HG03025 (cell line): Measurements from ENCODE around the gene FSIP1.

Experiments
- ATAC-seq: cut with Tn5 transposase; IDR thresholded peaks from one replicate; pipeline ENCODE4 v1.9.1; 2021; ENCODE audit warnings: mild to moderate bottlenecking, moderate library complexity; ENCODE audit not compliant: unreplicated experiment, low FRiP score

Gene FSIP1

DNA sequence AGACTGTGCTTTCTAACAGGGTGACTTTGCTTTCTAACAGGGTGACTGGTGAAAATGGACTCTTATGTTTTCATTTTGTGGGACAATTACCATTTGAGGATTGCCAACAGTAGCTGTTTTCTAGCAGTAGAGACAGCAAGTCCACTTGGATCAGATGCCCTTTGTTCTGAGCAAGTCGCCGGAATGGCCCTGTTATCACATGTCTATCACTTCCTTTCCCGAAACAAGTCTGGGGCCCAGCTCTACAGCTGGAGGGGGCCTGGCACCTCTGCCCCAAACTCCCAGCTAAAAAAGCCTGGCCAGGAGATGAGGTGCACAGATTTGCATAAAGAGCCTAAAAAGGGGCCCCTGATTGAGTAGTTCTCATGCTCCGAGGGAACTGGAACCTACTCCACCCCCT lies 157.2 kb downstream of the FSIP1 start:
- ATAC-seq, result no peak

DNA sequence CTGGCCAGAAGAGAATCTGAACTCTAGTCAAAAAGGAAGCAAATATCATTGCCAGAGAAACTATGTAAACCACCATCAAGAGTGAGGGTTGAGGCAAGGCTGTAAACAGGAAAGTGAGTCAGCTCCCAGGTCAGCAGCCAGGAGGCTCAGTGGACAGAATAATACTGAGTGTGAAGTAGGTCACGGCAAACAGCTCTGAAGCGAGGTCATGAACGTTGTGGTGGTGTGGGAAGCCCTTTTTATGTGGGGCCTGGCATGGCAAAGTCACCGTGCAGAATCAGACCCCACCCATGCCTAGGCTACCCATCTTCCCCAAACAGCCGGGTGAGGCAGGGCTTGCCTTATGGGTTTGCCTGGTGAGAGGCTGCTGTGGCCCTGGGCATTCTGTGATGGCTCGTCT lies 157.8 kb downstream of the FSIP1 start:
- ATAC-seq, result no peak

DNA sequence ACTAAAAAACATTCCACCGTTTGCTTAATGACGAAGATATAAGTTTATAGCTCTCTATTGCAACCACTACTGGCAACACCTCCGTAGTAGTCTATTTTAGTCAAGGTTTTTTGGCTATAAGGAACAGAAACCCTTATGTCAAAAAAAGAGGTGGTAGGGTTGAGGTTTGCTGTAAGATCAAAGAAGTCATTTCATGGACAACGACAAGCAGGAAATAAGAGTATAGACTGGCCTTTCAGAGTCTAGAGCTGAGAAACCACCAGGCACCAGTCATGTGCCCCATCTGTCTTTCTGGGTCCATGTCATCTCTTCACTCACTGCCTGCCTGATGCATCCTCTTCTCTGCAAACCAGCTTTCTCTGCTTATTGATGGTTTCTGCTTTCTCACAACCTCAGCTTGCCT lies 159.1 kb downstream of the FSIP1 start:
- peak; percentile 90 for ATAC-seq

DNA sequence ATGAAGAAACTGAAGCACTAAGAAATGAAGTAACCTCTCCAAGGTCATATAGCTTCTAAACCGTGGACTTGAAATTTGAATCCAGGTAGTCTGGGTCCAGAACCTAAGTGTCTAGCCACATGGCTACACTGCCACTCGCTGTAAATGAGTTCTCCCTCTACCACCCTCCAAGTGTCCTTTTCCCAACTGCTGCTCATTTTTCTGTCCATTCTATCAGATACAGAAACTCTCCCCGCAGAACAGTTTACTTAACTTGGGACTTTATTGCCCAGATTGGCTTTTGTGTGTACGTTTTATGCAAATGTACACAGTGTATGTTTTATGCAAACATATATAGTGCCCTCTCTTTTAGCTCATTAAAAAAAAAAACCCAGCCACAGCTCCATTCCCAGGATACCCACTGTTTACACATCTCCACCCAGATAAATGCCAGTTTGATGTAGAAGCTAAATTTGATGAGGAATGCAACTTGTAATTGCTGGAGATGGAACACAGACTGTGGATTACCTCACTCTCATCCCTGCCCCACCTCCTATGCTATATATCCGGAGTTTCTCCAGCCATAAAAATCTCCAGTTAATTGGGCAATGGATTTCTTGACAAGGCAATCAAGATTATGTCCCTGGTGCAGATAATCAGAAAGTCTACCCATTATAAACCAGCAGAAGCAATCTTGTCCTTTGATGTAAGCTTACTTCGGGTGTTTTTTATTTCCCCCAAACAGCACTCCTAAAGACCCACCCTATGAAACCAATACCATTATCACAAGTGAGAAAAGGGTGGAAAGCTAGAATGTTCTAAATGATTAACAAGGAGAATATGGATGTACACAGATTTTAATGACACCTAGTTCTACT lies 159.8 kb downstream of the FSIP1 start:
- no peak for ATAC-seq

DNA sequence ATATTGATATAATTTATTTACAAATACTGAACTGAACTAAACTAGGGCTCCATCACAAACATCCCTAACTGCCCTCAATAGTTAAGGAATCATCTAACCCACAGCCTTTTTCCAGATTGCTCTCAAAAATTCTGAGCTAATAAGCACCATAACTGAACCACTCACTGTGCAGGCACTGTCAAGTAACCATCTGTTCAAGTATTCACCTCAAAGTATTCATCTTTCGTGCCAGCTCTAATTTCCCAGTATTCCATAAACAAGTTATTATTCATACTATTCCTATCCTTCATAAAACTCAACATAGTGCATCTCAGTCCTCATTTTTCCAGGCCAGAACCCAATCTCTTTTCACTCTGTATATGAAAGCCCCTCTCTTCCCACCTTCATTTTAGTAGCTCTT lies 160.7 kb downstream of the FSIP1 start:
- no peak for ATAC-seq

DNA sequence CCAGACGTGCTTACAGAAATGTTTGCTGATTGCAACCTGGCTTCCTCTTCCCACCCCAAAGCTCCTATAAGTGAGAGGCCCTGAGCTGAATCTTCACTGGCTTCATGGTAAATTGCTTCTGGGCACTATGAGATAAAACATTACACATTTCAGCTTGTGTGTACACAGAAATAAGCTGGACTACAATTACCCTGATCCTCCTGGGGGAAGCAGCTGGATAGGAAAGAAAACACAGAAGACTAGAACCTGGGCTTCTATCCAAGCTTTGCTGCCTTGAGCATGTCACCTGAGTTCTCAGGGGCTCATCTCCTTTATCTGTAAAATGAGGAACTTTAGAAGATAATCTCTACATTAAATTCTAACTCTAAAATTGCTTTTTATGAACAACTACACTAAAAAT lies 161.4 kb downstream of the FSIP1 start:
- no peak for ATAC-seq

DNA sequence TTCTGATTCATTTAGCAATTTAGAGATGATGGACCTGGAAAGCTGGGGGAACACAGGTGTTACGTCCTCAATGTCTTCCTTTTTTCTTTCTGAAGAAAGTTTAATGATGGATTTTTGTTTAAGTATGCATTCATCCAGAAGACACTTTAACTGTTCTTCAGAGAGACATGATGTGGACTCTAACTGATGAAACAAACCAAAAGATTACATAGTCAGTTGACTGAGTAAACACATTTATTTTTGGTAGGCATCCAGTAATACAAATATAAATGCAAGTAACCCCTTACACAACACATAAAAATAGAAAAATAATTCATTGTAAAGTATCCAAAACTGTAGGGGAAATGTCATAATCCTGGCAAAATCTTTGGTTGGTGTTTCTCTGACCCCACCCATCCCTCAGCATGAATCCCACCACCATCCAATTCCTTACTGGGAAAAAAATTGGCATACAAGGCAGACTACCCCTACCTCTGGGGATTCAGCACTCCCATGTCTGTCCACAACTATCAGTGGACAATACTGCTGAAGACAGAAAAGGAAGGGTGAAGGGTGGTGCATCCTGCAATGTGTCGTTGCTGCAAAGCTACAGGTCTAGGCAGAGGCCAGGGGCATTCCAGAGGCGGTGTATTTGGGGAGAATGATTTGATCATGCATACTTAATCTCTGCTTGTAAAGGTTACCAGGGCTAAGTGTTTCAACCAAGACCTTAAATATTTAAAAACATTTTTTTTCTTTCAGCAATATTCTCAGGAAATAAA lies 164.4 kb downstream of the FSIP1 start:
- no peak for ATAC-seq

DNA sequence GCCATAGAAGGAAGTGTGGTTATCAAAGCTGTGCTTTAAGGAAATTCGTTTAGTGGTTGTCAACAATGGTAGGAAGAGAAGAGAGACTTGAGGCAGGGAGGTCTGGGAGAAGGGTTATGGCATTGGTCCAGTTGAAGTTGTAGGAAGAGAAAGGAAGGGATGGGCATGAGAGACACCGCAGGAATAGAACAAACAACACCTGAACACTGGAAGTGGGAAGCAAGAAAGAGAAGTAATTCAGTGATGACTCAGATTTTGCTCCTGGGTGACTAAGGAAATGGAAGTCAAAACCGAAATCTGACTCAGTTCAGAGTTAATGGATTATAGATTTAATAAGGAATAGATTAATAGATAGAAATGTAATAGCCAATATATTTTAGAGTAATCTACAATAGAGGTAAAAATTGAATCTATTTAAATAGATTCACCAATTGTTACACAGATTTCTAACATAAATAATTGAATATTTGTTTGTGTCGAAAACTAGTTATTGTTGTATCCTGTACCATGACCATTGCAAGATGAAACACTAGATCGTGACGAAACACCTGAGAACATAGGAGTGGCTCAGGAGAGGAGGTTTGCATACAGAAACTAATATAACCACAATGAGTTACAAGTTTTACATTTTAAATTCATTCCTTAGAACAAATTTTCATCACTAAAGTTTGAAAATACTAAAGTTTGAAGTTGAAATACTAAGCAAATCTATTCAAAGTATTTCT lies 165.7 kb downstream of the FSIP1 start:
- ATAC-seq, result no peak

DNA sequence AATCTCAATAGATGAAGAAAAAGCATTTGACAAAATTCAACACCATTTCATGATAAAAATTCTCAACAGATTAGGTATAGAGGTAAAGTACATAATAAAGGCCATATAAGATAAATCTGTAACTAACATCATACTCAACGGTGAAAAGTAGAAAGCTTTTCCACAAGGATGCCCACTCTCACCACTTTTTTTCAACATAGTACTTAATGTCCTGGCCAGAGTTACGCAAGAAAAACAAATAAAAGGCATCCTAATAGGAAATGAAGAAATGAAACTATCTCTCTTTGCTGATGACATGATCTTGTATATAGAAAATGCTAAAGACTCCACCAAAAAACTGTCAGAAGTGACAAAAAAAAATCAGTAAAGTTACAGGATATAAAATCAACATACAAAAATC lies 168.8 kb downstream of the FSIP1 start:
- no peak for ATAC-seq

DNA sequence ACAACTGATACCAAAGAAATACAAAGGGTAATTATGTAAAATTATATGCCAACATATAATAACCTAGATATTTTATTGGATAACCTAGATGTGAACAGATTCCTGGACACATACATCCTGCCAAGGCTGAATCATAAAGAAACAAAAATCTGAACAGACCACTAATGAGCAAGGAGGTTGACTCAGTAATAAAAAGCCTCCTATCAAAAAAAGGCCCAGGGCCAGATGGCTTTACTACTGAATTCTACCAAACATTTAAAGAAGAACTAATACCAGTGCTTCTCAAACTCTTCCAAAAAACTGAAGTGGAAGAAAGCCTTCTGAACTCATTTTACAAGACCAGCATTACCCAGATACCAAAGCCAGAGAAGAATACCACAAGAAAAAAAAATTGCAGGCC lies 169.4 kb downstream of the FSIP1 start:
- ATAC-seq, result no peak

DNA sequence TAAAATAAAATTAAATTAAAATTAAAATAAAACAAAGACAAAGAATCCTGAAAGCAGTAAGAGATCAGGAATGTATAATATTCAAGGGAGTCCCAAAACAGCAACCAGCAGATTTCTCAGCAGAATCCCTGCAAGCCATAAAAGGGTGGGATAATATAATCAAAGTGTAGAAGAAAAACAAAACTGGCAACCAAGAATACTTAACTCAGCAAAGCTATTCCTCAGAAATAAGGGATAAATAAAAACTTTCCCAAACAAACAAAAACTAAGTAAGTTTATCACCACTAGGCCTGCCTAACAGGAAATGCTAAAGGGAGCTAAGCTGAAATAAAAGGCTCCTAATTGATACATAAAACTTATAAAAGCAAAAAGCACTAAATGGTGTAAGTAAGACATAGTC lies 172.0 kb downstream of the FSIP1 start:
- no peak for ATAC-seq

DNA sequence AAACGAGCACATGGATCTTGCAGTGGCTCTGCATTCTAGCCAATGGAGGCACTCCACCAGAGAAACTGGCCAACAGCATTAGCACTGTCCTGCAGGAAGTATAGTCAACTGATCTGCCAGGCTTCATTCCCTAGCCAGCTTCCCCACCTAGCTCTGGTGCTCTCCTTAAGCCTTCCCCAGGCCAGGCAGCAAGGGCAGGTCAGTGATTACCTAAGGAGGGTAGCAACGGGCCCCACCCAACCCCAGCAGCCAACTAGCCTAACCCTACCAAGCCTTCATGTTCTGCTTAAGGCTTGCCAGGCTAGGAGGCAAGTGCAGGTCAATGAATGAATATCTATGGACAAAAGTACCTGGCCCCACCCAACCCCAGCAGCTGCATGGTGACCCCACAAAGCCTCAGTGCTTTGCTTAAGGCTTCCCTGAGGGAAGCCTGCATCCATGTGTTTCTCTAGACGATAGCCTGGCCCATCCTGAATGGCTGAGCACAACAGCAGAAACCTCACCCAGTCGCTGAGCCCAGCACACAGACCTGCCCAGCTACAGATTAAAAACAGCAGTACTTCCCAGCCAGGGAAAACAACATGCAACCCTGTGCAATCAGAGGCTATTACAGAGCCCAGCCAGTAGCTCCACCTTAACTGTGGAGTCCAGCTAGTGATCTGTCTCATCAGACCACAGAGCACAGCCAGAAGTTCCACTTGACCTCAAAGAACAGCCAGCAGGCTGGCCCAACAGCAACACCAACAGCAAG lies 173.3 kb downstream of the FSIP1 start:
- ATAC-seq, result no peak

DNA sequence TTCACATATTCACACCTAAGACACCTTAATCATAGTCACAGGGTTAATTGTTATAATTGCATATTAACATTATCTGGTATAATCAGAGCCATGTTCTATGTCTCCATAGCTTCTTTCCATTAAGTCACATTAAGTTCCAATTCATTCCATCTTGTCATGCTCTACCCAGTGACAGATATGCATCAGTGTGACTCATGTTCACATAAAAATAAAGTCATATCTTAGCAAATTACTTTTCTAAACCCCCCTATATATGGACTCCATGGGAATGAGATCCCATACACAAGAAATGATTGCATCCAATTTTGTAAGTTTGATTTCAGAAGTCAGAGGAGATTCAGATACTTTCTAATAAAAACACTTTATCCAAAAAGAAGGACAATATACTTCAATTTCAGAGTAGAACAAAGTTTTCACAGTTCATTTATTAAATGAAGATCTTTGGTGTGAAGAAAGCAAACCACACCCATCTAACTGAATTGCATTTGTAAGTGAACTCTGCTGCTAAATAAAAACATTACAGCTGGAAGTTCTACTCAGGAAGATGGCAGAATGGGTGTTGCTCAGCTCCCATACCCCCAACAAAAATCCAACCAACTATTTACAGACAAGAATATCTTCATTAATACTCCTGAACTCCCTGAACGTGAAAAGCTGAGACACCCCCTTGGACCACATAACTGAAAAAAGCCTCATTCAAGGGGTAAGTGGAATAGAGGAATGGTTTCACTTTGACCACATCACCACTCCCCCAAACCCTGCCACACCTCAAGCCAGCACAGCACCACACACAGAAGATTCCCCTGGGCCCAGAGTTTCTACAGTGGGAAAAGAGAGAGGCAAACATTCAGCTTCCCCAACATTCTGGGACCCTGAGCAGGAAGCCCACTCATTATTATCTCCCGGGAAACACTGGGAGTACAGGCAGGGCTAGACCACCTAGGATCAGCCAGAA lies 174.2 kb downstream of the FSIP1 start:
- no peak for ATAC-seq

DNA sequence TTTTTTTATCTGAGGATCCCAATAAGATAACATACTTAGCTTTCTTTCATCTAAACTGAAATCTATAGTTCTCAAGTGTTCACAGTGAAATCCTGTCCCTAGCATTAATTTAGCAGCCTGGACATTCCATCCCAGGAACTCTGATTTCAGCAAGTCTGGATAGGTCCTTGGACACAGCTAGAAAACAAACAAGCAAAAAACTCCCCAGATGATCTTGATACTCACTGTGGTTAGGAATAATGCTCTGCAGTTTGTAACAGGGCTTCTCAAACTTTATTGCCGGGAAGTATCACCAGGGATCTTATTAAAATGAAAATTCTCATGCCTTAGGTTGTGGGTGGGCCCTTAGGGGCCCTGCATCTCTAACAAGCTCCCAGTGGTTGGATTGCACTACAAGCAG lies 177.5 kb downstream of the FSIP1 start:
- ATAC-seq, result no peak

DNA sequence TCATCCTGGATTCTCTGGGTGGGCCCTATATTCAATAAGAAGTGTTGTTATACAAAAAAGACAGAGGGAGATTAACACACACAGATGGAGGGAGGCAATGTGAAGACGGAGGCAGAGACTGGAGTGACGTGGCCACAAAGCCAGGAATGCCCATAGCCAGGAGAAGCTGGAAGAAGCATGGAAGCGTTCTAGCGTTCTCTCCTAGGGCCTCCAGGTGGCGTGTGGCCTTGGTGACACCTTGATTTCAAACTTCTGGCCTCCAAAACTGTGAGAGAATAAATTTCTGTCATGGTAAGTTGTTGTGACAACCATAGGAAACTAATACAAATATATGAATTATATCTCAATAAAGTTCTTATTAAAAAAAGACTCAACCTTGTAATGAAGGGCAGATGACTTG lies 180.5 kb downstream of the FSIP1 start:
- no peak for ATAC-seq

DNA sequence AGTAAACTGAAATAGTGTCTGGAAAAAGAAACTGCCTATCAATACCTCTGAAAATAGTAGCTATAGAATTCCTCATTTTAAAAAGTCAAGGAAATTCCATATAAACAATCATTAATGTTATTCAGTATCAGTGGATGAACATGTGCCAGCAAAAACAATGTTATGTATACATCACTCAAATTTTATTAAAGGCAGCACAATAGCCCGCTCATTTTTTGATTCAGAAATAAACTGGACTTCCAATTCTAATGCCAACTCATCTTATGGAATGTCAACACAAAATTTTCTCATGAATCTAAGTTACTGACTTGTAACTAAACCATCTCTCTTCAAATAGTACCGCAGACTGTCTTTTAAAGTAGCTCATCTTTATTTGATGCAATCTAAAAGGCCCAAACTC lies 182.8 kb downstream of the FSIP1 start:
- no peak for ATAC-seq

DNA sequence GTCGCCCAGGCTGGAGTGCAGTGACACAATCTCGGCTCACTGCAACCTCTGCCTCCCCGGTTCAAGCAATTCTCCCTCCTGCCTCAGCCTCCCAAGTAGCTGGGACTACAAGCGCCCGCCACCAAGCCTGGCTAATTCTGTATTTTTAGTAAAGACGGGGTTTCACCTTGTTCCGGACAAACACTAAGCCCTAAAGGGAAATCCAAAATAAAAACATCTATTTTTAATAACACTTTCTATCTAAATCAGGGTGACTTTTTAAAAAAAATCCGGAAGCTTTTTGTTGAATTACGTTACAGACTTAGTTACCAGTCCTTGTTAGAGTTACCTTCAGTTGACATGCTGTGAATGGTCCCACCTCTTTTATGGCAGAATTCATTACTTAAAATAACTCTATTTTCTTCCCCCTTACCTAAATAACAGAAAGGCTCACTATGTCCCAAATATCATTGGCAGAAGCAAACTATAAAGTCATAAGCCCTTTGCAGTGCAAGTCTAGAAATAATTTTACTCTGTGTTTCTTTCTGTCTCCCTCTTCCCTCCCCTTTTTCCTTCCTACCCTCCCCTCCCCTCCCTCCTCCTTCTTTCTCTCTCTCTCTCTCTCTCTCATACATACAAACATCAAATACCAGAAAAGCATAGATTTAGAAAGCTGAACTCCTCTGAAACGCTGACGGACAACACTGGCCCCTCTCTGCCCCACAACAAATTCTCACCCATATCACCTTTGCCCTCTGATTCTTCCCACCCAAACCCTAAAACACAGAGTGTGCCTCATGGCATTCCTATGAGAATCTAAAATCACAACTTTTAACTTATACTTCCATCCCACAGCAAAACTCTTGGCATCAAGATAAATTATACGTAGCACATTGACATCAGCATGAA lies 183.4 kb downstream of the FSIP1 start:
- no peak for ATAC-seq

DNA sequence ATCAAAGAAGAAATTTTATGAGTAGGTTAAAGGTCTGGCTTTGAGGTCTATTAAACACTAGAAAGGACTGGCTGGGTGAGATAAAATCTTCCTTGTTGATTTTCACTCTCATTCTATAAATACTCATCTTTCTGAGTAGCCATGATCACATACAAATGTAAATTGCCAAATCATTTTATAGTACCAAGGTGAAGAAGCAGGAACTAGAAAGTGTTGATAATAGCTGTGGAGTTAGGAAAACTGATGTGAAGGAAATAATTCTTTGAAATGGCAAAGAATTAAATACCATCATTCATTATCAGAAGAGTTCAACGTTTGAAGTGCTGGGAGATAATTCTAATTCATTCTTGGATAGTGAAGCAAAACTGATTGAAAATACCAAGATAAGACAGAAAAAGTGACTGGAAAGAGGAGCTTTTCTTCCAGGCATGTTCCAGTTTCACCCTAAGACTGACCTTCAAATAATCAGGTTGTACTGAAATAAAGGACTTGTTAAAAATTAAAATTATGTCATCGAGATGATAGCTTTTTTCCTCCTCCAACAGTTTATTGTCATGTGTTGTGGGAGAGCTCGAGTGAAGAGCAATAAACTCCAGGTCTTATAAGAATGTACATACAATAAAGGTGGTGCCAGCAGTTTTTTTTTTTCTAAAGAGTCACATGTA lies 184.3 kb downstream of the FSIP1 start:
- no peak for ATAC-seq
